Common myeloid progenitor, CD34-positive (primary cell): ENCODE measurements around the gene MOCS3.

Experiments used
- CTCF ChIA-PET: fragments of 350-600 bp; sonication (Branson Sonifier 250); formaldehyde crosslinking; loops from one replicate; lab custom pipeline; 2021; ENCODE audit warnings: antibody characterized with exemption; lab: Charles Lee
- POLR2A ChIA-PET: fragments of 350-600 bp; sonication (Branson Sonifier 250); formaldehyde crosslinking; loops from one replicate; lab custom pipeline; 2021; ENCODE audit warnings: antibody characterized with exemption; lab: Charles Lee
- DNase-seq, 3 donors: peaks; one replicate each; pipeline versions ENCODE4 v3.0.0 to v3.0.0-alpha.2; 2013
- H3K27ac ChIP-seq, 2 experiments: 1 replicate in 1 of 2; 2 replicates in 1 of 2; pipeline ENCODE4 v1.7.0; 2013; ENCODE audit warnings: inconsistent platforms in 2 of 2, low read length in 2 of 2, mild to moderate bottlenecking in 2 of 2, low read depth in 1 of 2, moderate library complexity in 1 of 2; ENCODE audit not compliant: severe bottlenecking in 2 of 2, insufficient read depth in 1 of 2, poor library complexity in 1 of 2
- H3K27me3 ChIP-seq, 5 experiments: replicated peaks in 2 of 5; 1 replicate in 3 of 5; 2 replicates in 2 of 5; pipeline versions ENCODE4 v1.6.1 to v1.7.0; 2013; ENCODE audit warnings: low read length in 4 of 5, mild to moderate bottlenecking in 2 of 5, moderate library complexity in 2 of 5, inconsistent platforms in 1 of 5; ENCODE audit not compliant: insufficient read depth in 5 of 5, control insufficient read depth in 4 of 5
- H3K36me3 ChIP-seq, 4 experiments: 1 replicate in 2 of 4; 2 replicates in 2 of 4; pipeline versions ENCODE4 v1.6.1 to v1.7.0; 2013; ENCODE audit warnings: low read length in 3 of 4, control low read depth in 1 of 4, mild to moderate bottlenecking in 1 of 4; ENCODE audit not compliant: control insufficient read depth in 4 of 4, insufficient read depth in 4 of 4
- H3K4me1 ChIP-seq, 4 experiments: 1 replicate in 3 of 4; 2 replicates in 1 of 4; pipeline versions ENCODE4 v1.6.1 to v1.7.1; 2013; ENCODE audit warnings: low read length in 3 of 4, mild to moderate bottlenecking in 3 of 4, control low read depth in 1 of 4, inconsistent platforms in 1 of 4, moderate library complexity in 1 of 4; ENCODE audit not compliant: control insufficient read depth in 4 of 4, insufficient read depth in 4 of 4; ENCODE audit errors: control extremely low read depth in 1 of 4
- H3K4me3 ChIP-seq, 7 experiments: 1 replicate in 4 of 7; 2 replicates in 3 of 7; pipeline versions ENCODE4 v1.5.1 to v1.7.0; 2013; ENCODE audit warnings: mild to moderate bottlenecking in 7 of 7, low read length in 6 of 7, moderate library complexity in 6 of 7, inconsistent platforms in 2 of 7, low read depth in 2 of 7, control low read depth in 1 of 7; ENCODE audit not compliant: insufficient read depth in 4 of 7, control insufficient read depth in 1 of 7; ENCODE audit errors: extremely low read depth in 1 of 7
- H3K9me3 ChIP-seq, 5 experiments: 1 replicate in 4 of 5; 2 replicates in 1 of 5; pipeline versions ENCODE4 v1.6.1 to v1.7.1; 2013; ENCODE audit warnings: low read length in 4 of 5, mild to moderate bottlenecking in 2 of 5, inconsistent platforms in 1 of 5, low read depth in 1 of 5, moderate library complexity in 1 of 5; ENCODE audit not compliant: control insufficient read depth in 4 of 5, insufficient read depth in 2 of 5; ENCODE audit errors: control extremely low read depth in 1 of 5
- WGBS: methylation state at CpG from one replicate; pipeline ENCODE4 v1.1.5; 2013; ENCODE audit not compliant: insufficient coverage; 5-methylcytosine and 5-hydroxymethylcytosine counted together

MOCS3 gene

DNA sequence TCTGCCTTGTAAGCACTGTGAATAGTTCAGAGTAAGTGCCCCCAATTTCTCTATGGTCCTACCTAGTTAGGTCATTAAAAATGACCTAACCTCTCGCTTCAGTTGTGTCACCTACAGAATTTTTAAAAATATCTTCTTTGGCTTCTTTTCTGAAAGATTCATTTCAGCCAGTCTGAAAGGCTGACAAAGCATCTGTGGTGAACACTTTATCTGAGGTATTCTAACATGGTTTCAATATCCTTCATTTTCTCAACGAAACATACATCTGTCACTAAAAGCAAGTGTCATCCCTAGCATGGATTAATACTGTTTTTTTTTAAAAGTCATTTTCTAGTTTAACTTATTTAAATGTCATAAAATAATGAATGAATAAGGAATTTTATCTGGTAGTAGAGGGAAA lies 5.4 kb upstream of the MOCS3 start:
- WGBS, result 100% methylated on average over 1 of the region's 2 CpGs
- no peak for DNase-seq
- H3K4me1 ChIP-seq, result peaks cover 8 to 14% (median 12%) of the 10 kb centered on the region in 4 experiments
- ChIA-PET CTCF (no interaction called here), POLR2A (no interaction called here)
- H3K27ac ChIP-seq, result no peak overlapping the region
- H3K27me3 ChIP-seq, result no peaks in the 10 kb centered on the region
- peaks cover 11 to 49% (median 32%) of the 10 kb centered on the region in 4 experiments for H3K36me3 ChIP-seq
- no peaks in the 10 kb centered on the region for H3K9me3 ChIP-seq
- H3K4me3 ChIP-seq, result no peak overlapping the region

DNA sequence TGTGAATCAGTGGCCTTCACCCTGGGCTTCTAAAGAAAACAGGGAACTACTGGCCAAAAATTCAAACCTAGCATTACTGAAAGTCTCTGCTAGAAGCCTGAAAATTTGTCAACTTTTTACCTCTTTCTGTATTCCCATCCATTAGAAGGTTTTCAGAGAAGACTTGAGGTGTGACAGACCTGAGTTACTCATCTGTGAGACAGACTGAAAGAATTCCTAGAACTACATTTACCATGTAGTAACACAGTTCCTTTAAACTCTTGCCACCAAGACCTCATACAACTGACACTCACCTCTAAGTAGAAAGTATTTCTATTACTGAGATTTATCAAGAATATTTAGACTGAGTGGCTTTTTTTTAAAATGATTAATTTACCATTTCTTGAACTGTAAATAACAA lies 4.8 kb upstream of the MOCS3 start:
- H3K27me3 ChIP-seq, result no peaks in the 10 kb centered on the region
- ChIA-PET POLR2A (no interaction called here), CTCF (no interaction called here)
- no peak overlapping the region for H3K27ac ChIP-seq
- H3K36me3 ChIP-seq, result peaks cover 11 to 46% (median 28%) of the 10 kb centered on the region in 4 experiments
- H3K4me1 ChIP-seq, result peaks cover 8 to 14% (median 12%) of the 10 kb centered on the region in 4 experiments
- H3K9me3 ChIP-seq, result no peaks in the 10 kb centered on the region
- no peak for DNase-seq
- H3K4me3 ChIP-seq, result no peak overlapping the region

DNA sequence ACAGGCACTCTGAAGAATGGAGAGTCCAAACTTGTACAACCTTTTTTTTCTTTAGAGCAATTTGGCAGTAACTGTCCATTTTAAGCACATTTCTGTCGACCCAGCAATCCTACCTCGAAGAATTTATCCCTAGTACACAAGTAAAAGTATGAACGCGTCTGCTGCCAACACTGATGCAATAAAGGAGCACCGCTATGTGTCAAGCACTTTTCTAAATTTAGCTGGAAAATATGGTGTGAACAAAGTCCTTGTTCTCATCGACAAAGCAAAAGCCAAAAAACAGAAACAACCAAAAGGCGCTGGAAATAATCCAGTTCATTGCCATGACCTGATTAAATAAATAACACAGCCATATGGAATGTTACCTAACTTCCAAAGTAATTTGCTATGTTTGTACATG lies 1.3 kb upstream of the MOCS3 start:
- CTCF ChIA-PET, result interaction anchor here (1.3 to 1.8 kb wide), 5 partner anchors 15 to 166 kb away, joined by 3 to 4 read pairs (median 4); no protein-coding TSS in a partner anchor

DNA sequence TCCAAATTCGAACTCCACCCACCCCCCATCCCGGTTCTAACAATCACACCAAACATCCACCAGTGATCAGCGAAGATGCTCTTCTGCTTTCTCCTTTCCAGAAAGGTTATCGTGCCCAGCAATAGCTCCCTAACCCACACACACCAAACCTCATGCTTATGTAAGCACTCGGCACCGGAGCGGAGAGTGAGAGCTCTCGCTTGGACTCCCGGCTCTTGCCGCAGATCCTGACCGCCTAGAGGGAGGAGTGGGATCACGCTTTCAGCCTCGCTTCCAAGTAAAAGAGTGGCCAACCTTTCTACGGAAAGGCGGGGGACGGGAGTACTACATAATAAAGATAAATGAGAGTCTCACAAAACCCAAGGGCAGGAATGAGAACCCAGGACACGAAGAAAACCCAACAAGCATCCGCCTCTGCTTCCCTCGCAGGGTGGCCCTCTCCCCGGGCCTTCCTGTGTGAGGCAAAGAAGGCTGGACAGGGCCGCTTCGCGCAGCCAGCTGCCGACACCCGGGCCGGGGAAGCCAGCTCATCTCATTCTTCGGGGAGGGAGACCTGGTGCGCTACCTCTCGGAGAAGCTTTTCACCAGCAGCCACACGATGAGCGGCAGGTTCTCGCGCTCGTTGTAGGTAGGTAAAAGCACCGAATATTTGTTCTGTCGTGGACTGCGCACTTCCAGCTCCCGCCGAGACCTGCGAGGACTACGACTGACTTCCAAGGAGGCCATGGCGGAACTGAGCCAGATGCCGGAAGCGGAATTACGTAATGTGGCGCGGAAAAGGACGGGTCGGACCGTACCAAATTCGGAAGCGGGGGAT lies 612 bp upstream of the MOCS3 start, which contains the start of gene DPM1:
Gene DPM1 (minus strand): TSS at position 735 of the 817 bp plus-strand sequence. CDS start 9 bp downstream, at position 726.
- WGBS, result under 1% methylated on average over 50 of the region's 52 CpGs
- Histone ChIP-seq H3K36me3 (peaks cover 9 to 33% (median 20%) of the 10 kb centered on the region in 4 experiments), H3K9me3 (no peaks in the 10 kb centered on the region), H3K4me3 (peak within 1 kb of the TSS; percentile 83 to 98 (median 94)), H3K4me1 (peaks cover 9 to 26% (median 24%) of the 10 kb centered on the region in 4 experiments), H3K27me3 (no peaks in the 10 kb centered on the region), H3K27ac (peak within 1 kb of the TSS; percentile 100)
- CTCF ChIA-PET, result interaction anchor here (0.8 to 1.8 kb wide), 10 partner anchors 11 to 167 kb away, joined by 3 to 7 read pairs (median 4); partner anchors contain the start of gene BCAS4
- DNase-seq, result peak; percentile 68 to 98 (median 95)
- POLR2A ChIA-PET, result interaction anchor here (0.6 to 3.0 kb wide), 7 partner anchors 10 to 165 kb away, joined by 3 to 20 read pairs (median 4); partner anchors contain the start of genes ADNP and BCAS4

More for the DNA sequence above, 1.3 kb upstream of the MOCS3 start:
- peaks cover 9 to 26% (median 24%) of the 10 kb centered on the region in 4 experiments for H3K4me1 ChIP-seq
- peaks cover 9 to 35% (median 22%) of the 10 kb centered on the region in 4 experiments for H3K36me3 ChIP-seq
- DNase-seq, result peak in 2 of 3 donors; percentile 7 to 13
- POLR2A ChIA-PET, result interaction anchor here (1.1 to 3.0 kb wide), 4 partner anchors 9 to 164 kb away, joined by 3 to 20 read pairs (median 4); partner anchors contain the start of gene ADNP
- peak overlapping the region; percentile 100 for H3K27ac ChIP-seq
- no peaks in the 10 kb centered on the region for H3K9me3 ChIP-seq
- no peaks in the 10 kb centered on the region for H3K27me3 ChIP-seq
- peak overlapping the region in 6 of 7 experiments; percentile 83 to 98 (median 90) for H3K4me3 ChIP-seq
- no CpG with 5 or more reads among the region's 7 CpGs for WGBS

DNA sequence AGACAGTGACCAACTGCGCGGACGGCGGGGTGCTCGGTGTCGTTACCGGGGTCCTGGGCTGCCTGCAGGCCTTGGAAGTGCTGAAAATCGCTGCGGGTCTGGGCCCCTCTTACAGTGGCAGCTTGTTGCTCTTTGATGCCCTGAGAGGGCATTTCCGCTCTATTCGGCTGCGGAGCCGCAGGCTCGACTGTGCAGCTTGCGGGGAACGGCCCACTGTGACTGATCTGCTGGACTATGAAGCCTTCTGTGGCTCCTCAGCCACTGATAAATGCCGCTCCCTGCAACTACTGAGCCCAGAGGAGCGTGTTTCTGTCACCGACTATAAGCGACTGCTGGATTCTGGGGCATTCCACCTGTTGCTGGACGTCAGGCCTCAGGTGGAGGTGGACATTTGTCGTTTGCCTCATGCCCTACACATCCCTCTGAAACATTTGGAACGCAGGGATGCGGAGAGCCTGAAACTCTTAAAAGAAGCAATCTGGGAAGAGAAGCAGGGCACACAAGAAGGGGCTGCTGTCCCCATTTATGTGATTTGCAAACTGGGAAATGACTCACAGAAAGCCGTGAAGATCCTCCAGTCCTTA lies 1.0 kb downstream of the MOCS3 start:
- Histone ChIP-seq H3K36me3 (peaks cover 6 to 19% (median 12%) of the 10 kb centered on the region in 4 experiments), H3K9me3 (no peaks in the 10 kb centered on the region), H3K27me3 (no peaks in the 10 kb centered on the region), H3K4me3 (peak overlapping the region; percentile 83 to 98 (median 94)), H3K27ac (peak overlapping the region in 1 of 2 experiments; percentile 100), H3K4me1 (peaks cover 9 to 26% (median 24%) of the 10 kb centered on the region in 4 experiments)
- WGBS, result 72% methylated on average over 25 of the region's 25 CpGs
- ChIA-PET CTCF (interaction anchor here (1.2 kb wide), 1 partner anchor 22 kb away, joined by 6 read pairs; no protein-coding TSS in a partner anchor), POLR2A (interaction anchor here (3.0 kb wide), 1 partner anchor 28 kb away, joined by 20 read pairs; the partner anchor contains the start of gene ADNP)
- DNase-seq, result peak in 1 of 3 donors; percentile 28

DNA sequence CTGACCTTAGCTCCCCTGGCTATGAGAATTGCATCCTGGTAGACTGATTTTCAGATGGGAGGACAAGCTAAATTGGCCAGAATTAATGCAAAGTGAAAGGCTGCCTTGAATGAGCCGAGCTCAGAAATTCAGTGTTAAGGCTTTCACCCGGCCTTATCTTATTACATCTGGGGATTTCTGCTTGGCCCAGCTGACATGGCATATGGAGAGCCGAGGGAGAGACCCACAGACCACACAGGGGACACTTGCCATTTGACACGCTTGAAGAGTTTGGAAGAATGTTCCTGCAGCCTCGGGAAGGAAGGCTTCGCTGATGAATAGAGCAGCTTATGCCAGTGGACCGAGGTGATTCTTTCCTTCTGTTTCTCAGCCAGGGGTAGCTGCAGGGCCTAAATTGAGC lies 9.0 kb downstream of the MOCS3 start:
- POLR2A ChIA-PET, result interaction anchor here (1.3 kb wide), 1 partner anchor 9 kb away, joined by 4 read pairs; the partner anchor contains the start of genes DPM1 and MOCS3
- no peak overlapping the region for H3K27ac ChIP-seq
- WGBS, result 71% methylated on average over 7 of the region's 7 CpGs

More for the DNA sequence above, 9.0 kb downstream of the MOCS3 start:
- CTCF ChIA-PET, result interaction anchor here (2.0 kb wide), 1 partner anchor 13 kb away, joined by 9 read pairs; no protein-coding TSS in a partner anchor
- H3K36me3 ChIP-seq, result no peaks in the 10 kb centered on the region
- no peak for DNase-seq
- H3K4me1 ChIP-seq, result no peaks in the 10 kb centered on the region
- H3K4me3 ChIP-seq, result no peak overlapping the region
- H3K27me3 ChIP-seq, result peaks cover 0 to 11% (median 4%) of the 10 kb centered on the region in 5 experiments
- no peaks in the 10 kb centered on the region for H3K9me3 ChIP-seq
